GM19238 (cell line): Measurements from ENCODE around the gene CAMSAP1.

Experiments
- DNase-seq: peaks from one replicate; pipeline ENCODE4 v3.0.0; 2011; ENCODE audit warnings: low spot score; ENCODE audit not compliant: insufficient read length

Gene CAMSAP1

DNA sequence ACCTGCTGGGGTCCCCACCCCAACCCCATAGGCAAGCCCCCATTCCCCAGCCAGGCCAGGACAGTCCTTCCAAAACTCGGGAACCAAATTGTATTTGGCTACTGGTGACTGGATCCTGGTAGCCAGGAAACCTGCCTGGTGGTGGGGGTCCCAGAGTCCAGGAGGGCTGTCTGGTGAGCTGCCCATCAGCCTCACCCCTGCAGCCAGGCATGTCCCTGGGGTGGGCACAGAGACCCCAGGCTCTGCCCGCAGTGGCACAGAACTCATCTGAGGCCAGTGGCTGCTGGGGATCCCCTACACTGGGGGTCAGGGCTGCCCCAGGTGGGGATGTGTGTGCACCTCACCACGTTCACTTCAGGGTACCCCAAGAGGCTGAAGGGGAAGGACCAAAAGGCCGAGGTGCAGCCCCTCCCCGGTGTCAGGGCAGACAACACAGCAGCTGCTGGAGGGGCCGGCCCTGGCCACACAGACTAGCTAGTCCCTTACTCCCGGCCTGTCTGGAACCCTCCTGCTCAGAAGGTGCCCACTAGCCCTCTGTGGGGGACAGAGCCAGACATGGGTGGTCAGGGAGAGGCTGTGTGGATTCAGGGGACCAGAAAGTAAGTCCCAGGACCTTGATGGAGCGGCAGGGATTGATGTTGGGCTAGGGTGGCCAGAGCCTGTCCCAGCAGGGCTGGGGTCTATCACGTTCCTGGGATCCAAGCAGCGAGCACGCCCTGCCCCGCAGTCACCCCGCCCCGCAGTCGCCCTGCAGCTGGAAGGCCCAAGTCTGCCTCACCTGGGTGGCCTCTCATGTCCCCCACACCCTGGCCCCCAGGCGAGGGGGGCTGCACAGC, 113.9 kb downstream of the CAMSAP1 start:
- no peak for DNase-seq

DNA sequence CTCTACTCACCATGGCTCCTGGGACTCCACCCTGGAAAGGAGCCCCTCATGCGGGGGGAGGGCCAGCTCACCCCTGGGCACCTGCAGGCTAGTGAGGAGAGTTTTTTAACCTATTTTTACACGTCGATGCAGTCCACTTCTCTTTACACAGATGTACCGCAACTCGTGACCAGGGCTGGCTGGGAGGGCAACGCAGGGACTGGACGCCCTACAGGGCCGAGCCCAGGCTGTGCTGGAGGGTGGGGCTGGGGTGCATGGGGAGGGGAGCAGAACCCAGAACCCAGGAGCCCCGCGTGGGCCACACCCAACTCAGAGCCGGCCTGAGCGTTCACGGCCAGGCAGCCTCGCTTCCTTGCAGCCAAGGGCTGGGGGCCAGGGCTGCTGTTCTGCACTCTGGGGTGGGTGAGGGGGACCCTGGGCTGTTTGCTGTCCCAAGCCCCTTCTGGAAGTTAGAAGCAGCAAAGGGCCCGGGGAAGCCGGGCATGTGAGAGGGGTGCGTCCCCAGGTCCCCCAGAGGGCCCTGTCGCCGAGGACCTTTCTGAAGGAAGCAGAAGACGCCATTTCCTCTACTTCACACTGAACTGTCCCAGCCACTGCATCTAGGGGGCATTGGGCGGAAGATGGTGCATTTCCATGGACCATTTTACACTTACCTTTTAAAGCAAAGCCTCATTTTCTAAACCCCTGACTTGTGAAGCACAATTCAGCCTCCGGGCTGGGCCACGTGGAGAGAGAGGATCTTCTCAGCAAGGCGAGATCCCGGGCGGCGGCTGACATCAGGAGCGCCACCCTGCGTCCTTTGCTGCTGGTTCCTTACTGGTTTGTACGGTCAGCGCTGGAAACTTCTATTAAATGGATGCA, 114.8 kb downstream of the CAMSAP1 start:
- DNase-seq: no peak

DNA sequence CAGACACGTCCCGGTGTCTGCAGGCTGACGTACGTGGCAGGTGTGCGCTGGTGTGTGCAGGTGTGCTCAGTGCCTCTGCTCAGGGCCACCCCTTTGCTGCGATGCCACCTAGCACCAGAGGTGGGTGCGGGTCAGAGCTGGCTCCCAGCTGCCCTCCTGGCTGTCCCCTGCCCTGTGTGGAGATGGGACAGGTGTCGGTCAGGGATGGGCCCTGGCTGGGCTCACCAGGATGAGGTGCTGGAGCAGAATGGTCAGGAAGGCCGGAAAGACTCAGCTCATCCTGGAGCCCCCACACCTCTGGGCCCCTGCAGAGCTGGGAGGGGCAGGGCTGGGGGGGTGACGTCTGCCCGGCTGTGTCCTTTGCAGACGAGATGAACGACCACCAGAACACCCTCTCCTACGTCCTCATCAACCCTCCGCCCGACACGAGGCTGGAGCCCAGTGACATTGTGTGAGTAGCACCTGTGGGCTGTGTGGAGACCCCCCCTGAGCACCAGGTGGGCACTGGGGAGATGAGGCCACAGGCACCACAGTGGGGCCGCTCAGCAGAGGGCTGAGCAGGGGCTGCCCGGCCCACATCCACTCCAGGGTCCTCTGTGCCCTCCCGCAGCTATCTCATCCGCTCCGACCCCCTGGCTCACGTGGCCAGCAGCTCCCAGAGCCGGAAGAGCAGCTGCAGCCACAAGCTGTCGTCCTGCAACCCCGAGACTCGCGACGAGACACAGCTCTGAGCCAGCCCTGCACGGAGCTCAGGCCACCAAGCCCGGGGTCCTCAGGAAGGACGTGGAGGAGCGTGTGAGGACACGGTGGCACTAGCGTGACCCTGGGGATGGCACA, 115.7 kb downstream of the CAMSAP1 start:
- no peak for DNase-seq

DNA sequence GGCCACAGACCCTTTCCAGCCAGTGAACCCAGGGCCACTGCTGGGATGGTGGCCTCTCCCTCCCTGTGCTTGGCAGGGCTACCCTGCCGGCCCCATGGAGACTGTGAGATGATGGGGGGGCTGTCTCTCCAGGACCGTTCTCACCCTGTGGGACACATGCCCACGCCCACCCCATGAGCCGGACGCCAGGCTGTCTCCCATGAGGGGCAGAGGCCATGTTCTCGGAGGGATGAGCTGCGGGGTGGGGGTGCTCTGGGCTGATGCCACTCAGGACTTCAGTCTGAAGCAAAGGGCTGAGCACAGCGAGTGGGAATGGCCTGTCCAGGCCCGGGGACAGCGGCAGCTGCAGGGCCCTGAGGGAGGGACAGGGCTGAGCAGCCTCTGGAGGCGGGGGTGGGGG, 116.5 kb downstream of the CAMSAP1 start:
- DNase-seq: no peak

DNA sequence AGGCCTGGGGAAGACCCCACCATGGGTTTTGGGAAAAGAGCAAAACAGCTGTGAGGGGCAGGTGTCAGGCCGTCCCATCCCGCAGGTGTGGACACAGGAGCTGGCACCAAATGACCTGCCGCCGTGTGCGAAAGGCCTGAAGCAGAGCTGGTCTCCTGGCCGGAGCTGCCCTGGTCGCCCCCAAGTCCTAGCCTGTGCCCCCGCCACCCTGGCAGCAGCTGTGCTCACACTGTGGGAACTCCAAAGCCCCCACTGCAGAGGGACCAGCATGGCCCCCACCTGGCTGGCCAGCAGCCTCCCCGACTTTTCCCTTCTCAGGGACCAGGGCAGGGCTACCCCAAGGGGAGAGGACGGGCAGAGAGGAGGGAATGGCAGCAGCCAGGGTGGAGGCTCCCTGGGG, 117.0 kb downstream of the CAMSAP1 start:
- no peak for DNase-seq

DNA sequence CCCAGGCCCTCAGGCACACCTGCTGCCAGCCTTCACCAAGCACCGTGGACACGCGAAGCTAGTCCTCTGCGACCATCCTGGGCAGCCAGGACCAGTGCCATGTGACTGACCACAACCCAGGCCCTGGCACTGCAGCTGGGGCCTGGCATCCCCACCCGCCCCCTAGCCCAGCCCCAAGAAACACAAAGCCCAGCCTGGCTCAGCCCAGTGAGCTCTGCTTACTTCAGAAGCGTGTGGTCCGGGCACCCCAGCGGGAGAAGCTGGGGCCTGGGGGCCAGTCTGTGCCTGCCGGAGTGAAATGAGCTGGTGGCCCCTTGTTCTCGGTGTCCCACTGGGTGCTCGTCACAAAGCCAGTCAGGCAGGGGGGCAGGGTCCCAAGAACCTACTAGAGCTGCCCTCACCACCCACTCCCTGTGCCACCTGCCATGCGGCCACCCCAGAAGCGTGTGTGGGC, 117.5 kb downstream of the CAMSAP1 start:
- DNase-seq: no peak

DNA sequence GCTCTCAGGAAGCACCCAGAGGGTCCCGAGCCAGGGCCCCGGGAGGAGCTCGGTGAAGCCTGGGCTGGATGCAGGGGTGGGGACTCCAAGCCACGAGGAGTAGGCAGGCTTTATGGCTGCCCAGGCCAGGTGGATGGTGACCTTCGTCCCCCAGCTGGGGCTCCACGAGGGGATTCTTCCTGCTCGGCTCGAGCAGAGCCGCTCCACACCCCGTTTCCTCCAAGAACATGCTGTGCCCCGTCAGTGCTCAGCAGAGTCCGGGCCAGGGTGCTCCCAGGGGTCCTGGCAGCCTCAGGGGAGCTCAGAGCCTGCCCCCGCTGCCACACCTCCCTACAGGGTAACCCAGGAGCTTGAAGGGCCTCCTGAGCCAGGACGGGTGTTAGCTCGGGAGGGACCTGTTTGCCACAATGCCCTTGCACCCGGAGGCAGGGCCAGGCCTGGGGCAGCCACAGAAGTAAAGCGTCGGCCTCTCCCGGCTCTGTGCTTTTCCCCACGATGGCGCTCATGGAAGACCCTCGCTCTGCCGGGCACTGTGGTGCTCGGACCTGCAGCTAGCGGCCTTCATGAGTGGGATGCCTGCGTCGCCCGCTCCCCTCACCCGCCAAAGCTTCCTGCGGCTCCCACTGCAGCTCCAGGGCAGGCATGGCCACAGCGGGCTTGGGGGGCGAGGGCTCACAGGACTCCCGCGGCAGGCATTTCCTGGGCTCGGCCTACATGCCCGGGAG, 118.6 kb downstream of the CAMSAP1 start:
- no peak for DNase-seq

DNA sequence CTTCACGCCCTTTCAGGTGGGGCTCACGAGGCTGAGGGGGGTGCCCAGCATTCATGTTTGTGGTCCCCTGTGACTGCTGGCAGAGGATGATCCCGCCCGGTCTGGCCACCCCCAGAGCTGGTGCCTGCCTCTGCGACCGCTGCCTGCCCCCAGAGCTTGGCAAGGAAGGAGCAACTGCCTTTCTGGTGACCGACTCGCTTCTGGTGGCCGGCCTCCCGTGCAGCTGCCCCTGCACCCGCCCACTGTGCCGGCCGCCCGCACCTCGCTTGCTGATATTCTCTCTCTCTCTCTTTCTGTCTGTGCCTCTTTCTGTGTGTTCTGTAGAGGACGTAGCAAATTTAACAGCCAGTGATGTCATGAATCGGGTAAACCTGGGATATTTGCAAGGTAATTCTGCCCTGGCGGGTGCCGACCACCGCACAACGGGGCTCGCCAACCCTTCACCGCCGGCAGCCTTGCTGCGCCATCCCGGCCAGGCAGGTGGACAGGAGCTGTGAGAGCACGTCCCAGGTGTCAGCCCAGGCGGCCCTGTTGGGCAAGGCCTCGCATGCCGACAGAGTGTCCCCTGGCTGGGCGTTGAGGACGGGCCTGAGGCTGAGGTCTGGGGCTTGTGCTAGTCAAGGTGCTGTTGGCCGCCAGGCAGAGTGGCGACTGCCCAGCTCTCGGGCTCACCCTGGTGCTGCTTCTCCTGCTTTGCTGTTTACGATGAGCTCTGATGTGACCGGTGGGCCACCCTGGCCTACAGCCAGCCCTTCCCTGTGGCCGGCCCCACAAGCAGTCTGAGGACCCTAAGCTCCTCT, 119.4 kb downstream of the CAMSAP1 start:
- no peak for DNase-seq

DNA sequence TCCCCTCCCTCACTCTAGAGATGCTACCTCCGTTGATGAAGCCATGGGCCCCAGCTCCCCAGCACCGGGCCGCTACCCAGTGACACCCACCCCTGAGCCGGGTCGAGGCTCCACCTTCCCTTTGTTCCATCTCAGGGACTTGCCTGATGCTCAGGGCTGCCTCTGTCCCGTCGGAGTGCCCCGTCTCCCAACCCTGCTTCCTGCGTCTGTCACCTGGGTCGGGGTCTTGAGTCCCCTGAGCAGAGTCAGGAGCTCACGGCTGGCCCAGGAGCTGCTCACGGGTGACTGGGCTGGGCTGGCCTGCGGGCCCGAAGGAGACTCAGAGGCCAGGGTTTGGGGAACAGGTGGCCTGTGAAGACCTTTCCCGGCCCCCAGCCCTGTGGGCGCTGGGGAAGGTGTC, 120.0 kb downstream of the CAMSAP1 start:
- DNase-seq: no peak

DNA sequence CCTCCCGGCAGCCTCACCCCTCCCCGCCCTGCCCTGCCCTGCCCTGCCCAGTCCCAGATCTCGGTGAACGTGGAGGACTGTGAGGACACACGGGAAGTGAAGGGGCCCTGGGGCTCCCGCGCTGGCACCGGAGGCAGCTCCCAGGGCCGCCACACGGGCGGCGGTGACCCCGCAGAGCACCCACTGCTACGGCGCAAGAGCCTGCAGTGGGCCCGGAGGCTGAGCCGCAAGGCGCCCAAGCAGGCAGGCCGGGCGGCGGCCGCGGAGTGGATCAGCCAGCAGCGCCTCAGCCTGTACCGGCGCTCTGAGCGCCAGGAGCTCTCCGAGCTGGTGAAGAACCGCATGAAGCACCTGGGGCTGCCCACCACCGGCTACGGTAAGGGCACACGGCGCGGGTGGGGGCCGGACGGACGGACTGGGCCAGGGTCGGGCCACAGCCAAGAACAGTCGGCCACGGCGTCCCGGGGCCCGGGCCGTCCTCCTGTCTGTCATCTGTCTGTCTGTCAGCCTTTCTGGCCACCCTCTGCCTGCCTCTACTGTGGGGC, 121.1 kb downstream of the CAMSAP1 start:
- DNase-seq: no peak

DNA sequence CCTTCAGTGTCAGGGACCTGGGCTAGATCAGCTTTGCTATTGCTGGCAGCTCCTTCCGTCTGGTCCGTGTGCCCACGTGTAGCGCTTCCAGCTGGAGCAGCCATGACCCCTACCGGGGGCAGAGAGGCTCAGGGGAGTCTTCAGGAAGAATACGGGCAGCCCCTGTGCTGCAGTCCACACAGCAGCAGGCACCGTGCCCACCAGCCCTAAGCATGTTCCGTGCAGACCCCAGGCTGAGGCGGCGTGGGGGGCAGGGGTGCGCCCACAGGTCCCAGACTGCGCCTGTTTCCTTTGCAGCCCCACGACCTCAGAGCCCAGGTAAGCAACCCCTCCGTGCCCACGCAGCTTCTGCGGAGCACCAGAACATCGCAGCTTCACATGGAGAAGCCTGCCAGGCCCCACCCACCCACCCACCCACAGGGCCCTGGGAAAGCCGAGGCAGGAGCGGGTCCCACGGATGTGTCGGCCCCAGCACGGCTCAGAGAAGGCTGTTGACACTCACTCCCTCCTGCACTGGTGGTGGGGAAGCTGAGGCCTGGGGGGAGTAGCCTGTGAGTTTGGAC, 122.3 kb downstream of the CAMSAP1 start:
- DNase-seq: no peak

DNA sequence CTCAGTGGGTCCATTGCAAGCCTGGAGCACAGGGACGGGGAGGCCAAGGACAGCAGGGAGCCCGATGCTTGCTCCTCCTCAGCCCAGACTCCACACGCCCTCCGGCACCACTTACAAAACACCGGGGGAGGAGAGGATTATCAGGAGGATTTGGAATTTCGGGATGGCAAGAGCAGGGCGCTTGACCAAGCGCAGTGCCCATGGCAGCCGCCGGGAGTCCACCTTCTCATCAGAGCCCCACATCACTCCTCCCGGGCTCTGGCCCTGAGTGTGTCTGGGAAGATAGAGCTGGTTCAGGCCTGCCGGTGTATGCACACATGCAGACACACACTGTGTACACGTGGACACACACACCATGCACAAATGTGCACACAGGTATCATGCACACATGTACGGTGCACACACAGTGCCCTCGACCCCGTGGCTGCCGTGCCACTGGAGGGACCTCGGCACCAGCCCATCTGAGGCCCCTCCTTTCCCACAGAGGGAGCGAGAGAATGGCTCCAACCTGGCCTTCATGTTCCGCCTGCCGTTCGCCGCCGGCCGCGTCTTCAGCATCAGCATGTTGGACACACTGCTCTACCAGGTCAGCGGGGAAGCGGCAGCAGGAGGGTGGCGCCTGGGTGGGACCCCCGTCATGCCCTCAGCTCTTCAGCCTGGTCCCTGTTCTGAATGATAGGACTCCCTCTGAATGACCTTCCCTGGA, 123.7 kb downstream of the CAMSAP1 start:
- DNase-seq: no peak

DNA sequence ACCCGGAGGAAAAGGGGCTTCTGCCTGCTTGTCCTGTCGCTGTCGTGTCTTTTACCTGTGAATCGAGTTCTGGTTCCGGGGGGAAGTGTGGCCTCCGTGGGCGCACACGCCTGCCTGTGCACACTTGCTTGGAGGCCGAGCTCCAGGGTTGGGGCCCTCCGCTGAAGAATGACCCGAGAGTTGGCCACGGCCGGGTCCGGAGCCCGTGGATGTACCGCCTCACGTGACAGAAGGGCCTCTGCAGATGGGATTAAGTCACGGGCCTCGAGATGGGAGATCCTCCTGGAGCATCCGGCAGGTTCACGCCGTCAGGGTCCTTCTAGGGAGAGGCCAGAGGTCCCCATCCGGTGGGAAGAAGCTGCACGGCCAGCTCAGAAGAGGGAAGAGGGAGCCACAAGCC, 124.4 kb downstream of the CAMSAP1 start:
- no peak for DNase-seq

DNA sequence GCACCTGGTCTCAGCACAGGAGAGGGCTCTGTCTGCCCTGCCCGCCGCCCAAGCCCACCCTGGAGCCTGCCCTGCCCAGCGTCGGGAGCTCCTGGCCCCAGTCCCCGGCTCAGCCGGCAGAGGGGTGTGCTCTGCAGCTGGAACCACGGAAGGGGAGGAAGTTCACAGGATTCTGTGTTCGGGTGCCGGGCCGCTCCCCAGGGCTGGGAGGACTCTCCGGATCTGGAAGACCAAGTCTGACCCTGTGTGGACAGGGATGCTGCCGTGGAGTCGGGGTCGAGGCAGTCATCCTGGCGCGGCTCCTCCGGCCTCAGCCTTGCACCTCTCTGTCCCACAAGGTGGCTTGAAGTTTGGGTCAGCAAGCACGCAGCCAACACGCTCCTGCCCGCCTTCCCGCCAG, 126.7 kb downstream of the CAMSAP1 start:
- no peak for DNase-seq

DNA sequence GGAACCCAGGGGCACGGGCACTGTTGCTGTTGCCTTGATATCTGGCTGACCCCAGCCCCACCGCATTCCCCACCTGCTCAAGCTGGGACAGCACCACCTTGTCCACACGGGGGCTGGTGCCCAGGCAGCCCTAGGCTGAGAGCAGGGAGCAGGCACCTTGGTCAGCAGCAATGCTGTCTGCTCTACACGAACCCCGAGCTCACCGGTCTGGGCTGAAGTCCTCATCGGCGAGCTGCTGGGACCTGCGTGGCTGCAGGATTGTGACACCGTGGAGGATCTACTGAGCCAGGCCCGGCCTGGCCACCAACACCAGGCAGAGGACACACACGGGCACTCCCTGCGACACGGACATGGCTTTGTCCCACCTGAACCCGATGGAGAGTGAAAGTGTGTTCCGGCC, 127.3 kb downstream of the CAMSAP1 start:
- no peak for DNase-seq

DNA sequence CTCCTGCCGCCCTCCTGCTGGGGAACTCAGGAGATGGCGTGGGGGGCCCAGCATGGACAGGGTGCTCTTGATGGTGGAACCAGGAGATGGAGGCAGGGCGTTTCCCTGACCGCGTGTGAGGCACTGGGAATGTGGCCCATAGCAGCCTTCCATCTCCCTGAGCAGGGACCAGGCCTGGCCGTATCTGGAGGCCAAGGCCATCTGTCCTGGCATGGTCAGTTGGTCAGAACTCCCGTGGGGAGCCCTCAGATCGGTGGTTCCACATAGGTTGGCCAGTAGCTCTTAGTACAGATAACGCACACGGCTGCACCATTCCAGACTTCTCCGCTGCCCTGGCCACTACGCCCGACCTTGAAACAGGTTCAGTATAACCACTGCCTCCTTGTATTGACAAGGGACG, 127.8 kb downstream of the CAMSAP1 start:
- DNase-seq: no peak

DNA sequence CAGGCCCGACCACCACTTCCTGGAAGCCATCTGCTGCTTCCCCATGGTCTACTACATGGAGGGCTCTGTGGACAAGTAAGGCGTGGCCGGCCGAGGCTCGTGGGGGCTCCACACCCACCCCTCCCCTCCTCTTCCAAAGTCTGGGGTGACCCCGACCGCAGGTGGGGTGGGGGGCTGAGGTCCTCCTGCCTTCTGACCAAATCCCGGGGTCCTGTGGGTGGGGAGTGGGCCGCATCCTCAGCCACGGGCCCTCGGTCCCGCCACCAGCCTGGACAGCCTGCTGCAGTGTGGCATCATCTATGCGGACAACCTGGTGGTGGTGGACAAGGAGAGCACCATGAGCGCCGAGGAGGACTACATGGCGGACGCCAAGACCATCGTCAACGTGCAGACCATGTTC, 128.9 kb downstream of the CAMSAP1 start:
- no peak for DNase-seq

DNA sequence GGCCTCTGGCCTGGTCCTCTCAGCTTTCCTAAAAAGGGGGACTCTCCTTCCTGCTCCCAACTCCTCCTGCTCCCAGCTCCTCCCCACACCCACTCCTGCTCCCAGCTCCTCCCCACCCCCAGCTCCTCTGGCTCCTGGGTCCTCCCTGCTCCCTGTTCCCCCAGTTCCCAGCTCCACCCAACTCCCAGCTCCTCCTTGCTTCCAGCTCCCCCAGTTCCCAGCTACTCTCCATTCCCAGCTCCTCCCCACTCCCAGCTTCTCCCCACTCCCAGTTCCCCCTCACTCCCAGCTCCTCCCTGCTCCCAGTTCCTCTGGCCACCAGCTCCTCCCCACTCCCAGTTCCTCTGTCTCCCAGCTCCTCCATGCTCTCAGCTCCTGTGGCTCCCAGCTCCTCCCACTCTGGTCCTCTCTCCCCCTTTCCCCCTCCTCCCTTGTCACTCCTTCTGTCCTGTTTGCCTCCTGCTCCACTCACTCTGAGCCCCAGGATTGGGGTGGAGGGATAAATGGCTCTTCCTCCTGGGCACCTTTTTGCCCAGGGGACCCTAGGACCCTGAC, 129.6 kb downstream of the CAMSAP1 start:
- DNase-seq: no peak
